HG02973 (cell line): Measurements from ENCODE around the gene PLEKHD1.

Source experiments
- ATAC-seq: cut with Tn5 transposase; IDR thresholded peaks from one replicate; pipeline ENCODE4 v1.9.1; 2021; ENCODE audit warnings: moderate library complexity; ENCODE audit not compliant: unreplicated experiment

PLEKHD1 gene

GRCh38 chr14:69574954-69575295, 90.4 kb downstream of the PLEKHD1 start:
- no peak for ATAC-seq

DNA sequence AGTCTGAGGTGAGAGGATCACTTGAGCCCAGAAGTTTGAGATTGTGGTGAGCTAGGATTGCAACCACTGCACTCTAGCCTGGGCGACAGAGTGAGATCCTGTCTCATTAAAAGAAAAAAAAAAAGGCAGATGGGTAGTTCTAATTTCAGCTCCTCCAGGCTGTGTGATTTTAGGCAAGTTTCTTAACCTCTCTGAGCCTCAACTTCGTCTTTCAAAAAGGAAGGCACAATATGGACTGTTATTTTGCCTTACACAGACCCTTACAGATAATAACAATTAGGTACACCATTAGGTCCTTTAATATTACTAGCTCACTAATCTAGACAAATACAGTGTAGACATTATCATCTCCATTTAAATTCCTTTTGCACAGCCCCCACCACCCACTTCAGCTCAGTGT, 94.9 kb downstream of the PLEKHD1 start:
- no peak for ATAC-seq

DNA sequence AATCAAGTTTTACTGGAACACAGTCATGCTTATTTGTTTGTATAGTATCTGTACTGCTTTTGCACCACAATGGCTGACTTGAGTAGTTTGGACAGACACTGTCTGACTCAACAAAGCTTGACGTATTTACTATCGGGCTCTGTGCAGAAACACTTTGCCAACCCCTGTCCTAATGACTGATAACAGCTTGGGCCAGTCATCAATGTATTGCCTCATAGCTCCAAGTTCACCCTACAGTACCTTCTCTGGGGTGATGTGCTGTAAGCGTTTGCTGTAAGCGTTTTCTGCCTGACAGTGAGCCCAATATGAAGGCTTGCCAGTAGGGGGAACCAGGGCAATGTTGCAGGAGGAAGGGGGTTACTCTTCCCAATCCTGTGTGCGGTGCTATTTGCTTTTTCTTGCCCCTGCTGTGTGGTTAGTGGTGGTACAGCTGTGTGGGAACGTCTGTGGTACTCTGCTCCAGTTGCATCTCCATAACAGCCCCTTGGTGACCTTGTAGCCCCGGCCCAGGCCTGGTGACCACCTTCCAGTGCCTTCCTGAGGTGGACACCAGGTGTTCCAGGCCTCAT, 95.6 kb downstream of the PLEKHD1 start:
- ATAC-seq, result no peak
